Raji (cell line): Measurements from ENCODE around the gene WASL.

Source experiments
- POLR2A ChIP-seq: IDR thresholded peaks from 2 replicates; pipeline ENCODE4 v1.6.1; 2011; ENCODE audit warnings: low read depth, low read length, control low read depth; ENCODE audit not compliant: insufficient read depth

Gene WASL

GRCh38 chr7:123716877-123717276 is 31.9 kb downstream of the WASL start:
- no peak for TF ChIP-seq POLR2A

GRCh38 chr7:123715799-123716198 is 33.0 kb downstream of the WASL start:
- no peak for TF ChIP-seq POLR2A

- no peak for TF ChIP-seq POLR2A
These were observed 33.6 kb downstream of the WASL start for GRCh38 chr7:123715198-123715597.

- TF ChIP-seq POLR2A: no peak
These were observed 34.3 kb downstream of the WASL start for GRCh38 chr7:123714296-123715080.

- no peak for TF ChIP-seq POLR2A
These were observed 36.2 kb downstream of the WASL start for GRCh38 chr7:123712619-123713018.

- no peak for TF ChIP-seq POLR2A
These were observed 36.9 kb downstream of the WASL start for GRCh38 chr7:123711832-123712293.

GRCh38 chr7:123710683-123711082 is 38.1 kb downstream of the WASL start:
- TF ChIP-seq POLR2A: no peak

- no peak for TF ChIP-seq POLR2A
These were observed 39.3 kb downstream of the WASL start for GRCh38 chr7:123709525-123709924.

- no peak for TF ChIP-seq POLR2A
These were observed 43.4 kb downstream of the WASL start for GRCh38 chr7:123705211-123705901.

- no peak for TF ChIP-seq POLR2A
These were observed 52.7 kb downstream of the WASL start for GRCh38 chr7:123695944-123696677.

- TF ChIP-seq POLR2A: no peak
These were observed 56.3 kb downstream of the WASL start for GRCh38 chr7:123692471-123692877.

GRCh38 chr7:123690550-123690949 is 58.3 kb downstream of the WASL start:
- TF ChIP-seq POLR2A: no peak

- TF ChIP-seq POLR2A: no peak
These were observed 59.6 kb downstream of the WASL start for GRCh38 chr7:123689250-123689649.

- no peak for TF ChIP-seq POLR2A
These were observed 61.1 kb downstream of the WASL start for GRCh38 chr7:123687727-123688126.

GRCh38 chr7:123687161-123687560 is 61.6 kb downstream of the WASL start:
- no peak for TF ChIP-seq POLR2A

- no peak for TF ChIP-seq POLR2A
These were observed 66.1 kb downstream of the WASL start for GRCh38 chr7:123682690-123683089.
